Effector memory CD4-positive, alpha-beta T cell (primary cell): ENCODE data around the gene NUFIP1.
"Not testable (repeated sequence)": the region's sequence is repeated elsewhere in the genome, so short reads cannot be mapped to it uniquely, and the experiment has no call there.

Source experiments
- DNase-seq, 3 donors: peaks; one replicate each; pipeline ENCODE4 v3.0.0-alpha.2; 2020
- H3K27ac ChIP-seq: 2 replicates; pipeline ENCODE4 v1.7.0; 2013; ENCODE audit warnings: mild to moderate bottlenecking, low read length, moderate library complexity; ENCODE audit not compliant: insufficient read depth, poor library complexity, severe bottlenecking
- H3K27me3 ChIP-seq: replicated peaks from 2 replicates; pipeline ENCODE4 v1.7.0; 2013; ENCODE audit warnings: mild to moderate bottlenecking, low read length; ENCODE audit not compliant: insufficient read depth, control insufficient read depth, poor library complexity, severe bottlenecking
- H3K36me3 ChIP-seq: 2 replicates; pipeline ENCODE4 v1.7.0; 2013; ENCODE audit warnings: mild to moderate bottlenecking, low read length, moderate library complexity; ENCODE audit not compliant: control insufficient read depth, insufficient read depth
- H3K4me1 ChIP-seq: 2 replicates; pipeline ENCODE4 v1.7.0; 2013; ENCODE audit warnings: low read length, mild to moderate bottlenecking; ENCODE audit not compliant: control insufficient read depth, insufficient read depth, poor library complexity, severe bottlenecking
- H3K4me3 ChIP-seq: 2 replicates; pipeline ENCODE4 v1.7.0; 2013; ENCODE audit warnings: low read length, low read depth, mild to moderate bottlenecking; ENCODE audit not compliant: insufficient read depth, poor library complexity, severe bottlenecking
- H3K9me3 ChIP-seq: 2 replicates; pipeline ENCODE4 v1.7.0; 2013; ENCODE audit warnings: mild to moderate bottlenecking, low read length, moderate library complexity; ENCODE audit not compliant: control insufficient read depth

Gene NUFIP1

DNA sequence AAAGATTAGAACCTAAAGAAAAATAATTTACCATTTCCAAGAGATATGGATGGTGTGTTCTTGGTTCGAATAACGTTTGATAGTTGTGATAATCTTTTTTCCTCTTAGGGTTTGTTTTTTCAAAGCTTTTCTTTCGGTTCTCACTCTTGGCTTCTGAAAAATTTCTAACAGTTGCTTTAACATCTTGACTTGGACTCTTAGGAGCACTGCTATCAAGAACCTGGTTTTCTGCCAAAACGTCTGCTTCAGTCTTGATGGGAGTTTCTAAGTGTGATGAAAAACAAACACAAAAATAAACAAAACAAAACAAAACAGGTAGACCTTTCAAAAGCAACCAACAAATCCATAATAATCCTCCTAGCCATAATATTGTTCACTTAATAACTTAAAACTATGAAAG is 45.9 kb downstream of the NUFIP1 start:
- not testable (repeated sequence) for DNase-seq, H3K9me3 ChIP-seq, H3K27ac ChIP-seq, H3K4me1 ChIP-seq, H3K27me3 ChIP-seq, H3K36me3 ChIP-seq, H3K4me3 ChIP-seq

DNA sequence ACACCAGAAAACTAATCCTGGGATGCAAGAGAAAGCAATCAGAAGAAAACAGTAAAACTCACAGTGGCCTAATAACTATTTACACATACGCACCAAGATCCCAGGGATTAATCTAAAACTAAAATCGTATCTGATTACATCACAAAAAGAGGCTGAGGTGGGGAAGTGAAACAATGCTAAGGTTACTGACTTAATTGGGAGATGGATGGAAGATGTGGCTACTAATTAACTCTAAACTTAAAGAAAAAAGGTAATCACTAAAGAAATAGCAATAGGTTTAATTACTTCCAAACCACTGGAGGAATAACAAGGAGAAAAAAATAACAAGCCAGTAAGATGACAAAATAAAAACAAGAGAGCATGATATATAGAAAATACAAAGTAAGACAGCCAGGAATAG is 50.4 kb downstream of the NUFIP1 start:
- Histone ChIP-seq H3K27ac (no peak overlapping the region), H3K27me3 (no peaks in the 10 kb centered on the region), H3K9me3 (no peaks in the 10 kb centered on the region), H3K36me3 (no peaks in the 10 kb centered on the region), H3K4me3 (no peak overlapping the region), H3K4me1 (no peaks in the 10 kb centered on the region)
- no peak for DNase-seq

DNA sequence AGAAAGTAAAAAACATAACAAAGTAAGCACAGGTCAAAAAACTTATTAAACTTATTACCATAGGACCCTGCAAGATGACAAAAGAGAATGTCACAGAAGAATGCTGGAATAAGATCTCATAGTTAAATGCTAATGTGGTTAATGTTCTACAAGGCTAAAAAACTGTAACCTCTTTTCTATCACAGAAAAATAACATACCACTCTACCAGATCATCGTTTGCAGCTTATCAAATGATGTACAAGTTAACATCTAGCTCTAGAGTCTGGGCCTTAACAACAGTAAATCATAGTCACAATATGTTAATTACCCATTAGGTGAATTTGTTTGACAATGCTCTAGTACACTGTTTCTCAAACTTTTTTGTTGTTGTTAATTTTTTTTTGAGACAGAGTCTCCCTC is 53.0 kb downstream of the NUFIP1 start:
- H3K4me3 ChIP-seq: no peak overlapping the region
- H3K27ac ChIP-seq: no peak overlapping the region
- no peak for DNase-seq
- no peaks in the 10 kb centered on the region for H3K9me3 ChIP-seq
- no peaks in the 10 kb centered on the region for H3K36me3 ChIP-seq
- no peaks in the 10 kb centered on the region for H3K27me3 ChIP-seq
- H3K4me1 ChIP-seq: no peaks in the 10 kb centered on the region

DNA sequence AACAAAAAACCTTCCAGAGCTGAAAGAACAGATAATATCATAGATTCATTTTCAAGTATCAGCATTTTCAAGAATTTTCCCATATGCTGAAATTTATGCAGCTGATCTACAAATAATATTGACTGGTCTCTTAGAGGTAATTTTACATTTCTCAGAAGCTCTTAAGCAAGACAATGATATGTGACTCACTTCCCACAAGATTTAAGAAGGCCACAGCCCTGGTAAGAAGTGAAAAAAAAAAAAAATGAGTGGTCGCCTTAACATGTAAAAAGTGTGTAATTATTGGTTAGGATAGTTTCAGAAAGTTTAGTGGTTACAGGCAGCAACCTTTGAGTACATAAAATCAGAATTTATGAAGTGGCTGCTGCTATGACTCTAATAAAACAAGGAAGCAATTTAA is 54.5 kb downstream of the NUFIP1 start:
- DNase-seq: no peak
- Histone ChIP-seq H3K4me1 (no peaks in the 10 kb centered on the region), H3K27ac (no peak overlapping the region)

DNA sequence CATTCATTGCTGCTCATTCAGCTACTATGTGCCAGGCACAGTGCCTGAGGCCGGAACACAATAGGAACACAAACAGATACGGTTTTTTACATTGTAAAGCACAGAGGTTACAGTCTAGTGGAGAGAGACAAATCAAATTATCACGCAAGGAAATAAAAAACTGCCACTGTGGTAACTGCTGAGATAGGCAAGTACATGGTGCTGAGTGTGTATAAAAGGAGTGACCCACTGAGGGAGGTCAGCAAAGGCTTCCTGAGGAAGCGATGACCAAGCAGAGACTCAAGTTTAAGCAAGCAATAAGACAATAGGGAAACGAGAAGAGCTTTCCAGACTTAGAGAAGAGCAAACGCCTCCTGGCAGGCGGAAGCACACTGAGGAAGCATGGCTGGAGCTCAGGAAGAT is 56.4 kb downstream of the NUFIP1 start:
- DNase-seq: no peak
- H3K27me3 ChIP-seq: no peaks in the 10 kb centered on the region
- H3K4me3 ChIP-seq: no peak overlapping the region

More for the DNA sequence above, 54.5 kb downstream of the NUFIP1 start:
- Histone ChIP-seq H3K36me3 (no peaks in the 10 kb centered on the region), H3K4me3 (no peak overlapping the region), H3K9me3 (no peaks in the 10 kb centered on the region), H3K27me3 (no peaks in the 10 kb centered on the region)

DNA sequence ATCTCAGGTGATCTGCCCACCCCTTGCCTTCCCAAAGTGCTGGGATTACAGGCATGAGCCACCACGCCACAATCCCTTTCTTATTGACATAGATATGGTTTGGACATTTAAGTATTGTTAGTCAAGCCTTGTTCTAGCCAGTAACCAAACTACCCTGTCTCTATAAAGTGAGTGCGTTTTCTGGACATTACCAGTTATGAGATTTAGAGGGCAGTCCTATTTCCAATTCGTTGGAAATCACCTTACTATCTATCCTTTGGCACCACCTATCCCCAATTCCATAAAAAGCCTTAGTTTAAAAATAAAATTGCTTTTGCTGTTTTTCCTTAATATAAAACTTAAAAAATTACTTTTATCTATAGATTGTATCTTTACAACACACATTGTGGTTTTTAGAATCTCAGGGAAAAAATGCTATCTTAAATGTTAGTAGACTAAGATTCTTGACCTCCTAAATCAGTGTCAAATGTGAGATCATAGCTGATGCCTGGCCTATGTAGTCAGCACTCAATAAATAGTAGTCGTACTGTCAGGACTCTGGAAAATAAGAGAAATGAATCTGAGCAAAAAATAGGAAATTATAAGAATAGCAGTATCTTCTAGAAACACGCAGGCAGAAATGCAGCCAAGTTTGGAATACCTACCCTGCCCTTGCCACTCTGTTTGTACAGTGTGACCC is 57.0 kb downstream of the NUFIP1 start:
- DNase-seq: no peak
- no peaks in the 10 kb centered on the region for H3K4me1 ChIP-seq

More for the DNA sequence above, 56.4 kb downstream of the NUFIP1 start:
- Histone ChIP-seq H3K9me3 (no peaks in the 10 kb centered on the region), H3K36me3 (no peaks in the 10 kb centered on the region), H3K27ac (no peak overlapping the region), H3K4me1 (no peaks in the 10 kb centered on the region)

DNA sequence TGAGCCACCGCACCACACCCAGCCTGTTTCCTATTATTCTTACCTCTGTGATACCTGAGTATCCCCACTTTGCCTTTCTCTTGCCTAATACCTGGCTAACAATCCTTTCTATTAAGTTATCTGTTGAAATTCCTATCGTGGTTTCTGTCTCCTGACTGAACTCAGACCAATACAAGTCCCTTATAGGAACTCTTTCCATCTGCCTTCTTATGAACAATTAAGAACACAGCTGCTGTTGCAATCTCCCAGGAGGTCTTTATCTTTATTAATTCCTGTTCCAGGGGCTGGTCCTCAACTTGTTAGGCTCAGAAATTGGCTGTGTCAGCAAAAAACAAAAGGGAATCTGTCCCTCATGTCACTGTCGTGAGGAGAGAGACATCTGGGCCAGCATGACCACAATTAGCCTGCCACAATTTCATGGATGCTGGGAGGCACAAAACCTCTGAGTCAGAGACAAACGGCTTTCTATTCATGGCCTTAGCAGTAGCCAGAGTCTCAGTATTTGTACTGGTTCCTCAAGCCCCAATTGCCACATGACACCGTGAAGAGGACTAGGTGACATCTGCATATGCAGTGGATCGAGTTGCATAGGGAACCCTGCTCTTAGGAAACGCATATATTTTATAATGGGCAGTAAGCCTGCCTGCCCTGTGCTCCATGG is 58.2 kb downstream of the NUFIP1 start:
- Histone ChIP-seq H3K36me3 (no peaks in the 10 kb centered on the region), H3K4me3 (no peak overlapping the region), H3K4me1 (no peaks in the 10 kb centered on the region), H3K27ac (no peak overlapping the region), H3K9me3 (no peaks in the 10 kb centered on the region), H3K27me3 (no peaks in the 10 kb centered on the region)
- no peak for DNase-seq

More for the DNA sequence above, 57.0 kb downstream of the NUFIP1 start:
- no peaks in the 10 kb centered on the region for H3K27me3 ChIP-seq
- no peaks in the 10 kb centered on the region for H3K36me3 ChIP-seq
- no peak overlapping the region for H3K4me3 ChIP-seq
- H3K27ac ChIP-seq: no peak overlapping the region
- no peaks in the 10 kb centered on the region for H3K9me3 ChIP-seq

DNA sequence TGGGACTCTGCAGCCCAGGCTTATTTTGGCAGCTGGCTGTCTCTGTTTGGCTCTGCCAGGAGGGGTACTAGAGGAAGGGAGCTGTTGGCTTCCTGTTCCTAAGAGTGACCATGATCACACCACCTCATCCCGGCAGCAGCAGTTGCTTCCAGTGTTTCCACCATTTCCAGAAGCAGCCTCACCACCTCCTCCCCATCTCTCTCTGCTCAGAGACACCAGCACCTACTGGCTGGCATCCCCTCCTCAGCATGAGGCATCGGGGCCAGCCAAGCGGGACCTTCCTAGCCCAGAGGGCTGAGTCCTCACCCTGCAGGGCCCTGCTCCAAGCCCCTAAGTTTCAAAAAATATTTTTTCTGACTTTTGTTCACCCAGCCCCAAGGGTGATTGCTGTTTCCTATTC is 59.0 kb downstream of the NUFIP1 start:
- Histone ChIP-seq H3K27ac (no peak overlapping the region), H3K9me3 (no peaks in the 10 kb centered on the region), H3K27me3 (no peaks in the 10 kb centered on the region), H3K4me1 (no peaks in the 10 kb centered on the region), H3K4me3 (no peak overlapping the region), H3K36me3 (no peaks in the 10 kb centered on the region)
- DNase-seq: no peak

DNA sequence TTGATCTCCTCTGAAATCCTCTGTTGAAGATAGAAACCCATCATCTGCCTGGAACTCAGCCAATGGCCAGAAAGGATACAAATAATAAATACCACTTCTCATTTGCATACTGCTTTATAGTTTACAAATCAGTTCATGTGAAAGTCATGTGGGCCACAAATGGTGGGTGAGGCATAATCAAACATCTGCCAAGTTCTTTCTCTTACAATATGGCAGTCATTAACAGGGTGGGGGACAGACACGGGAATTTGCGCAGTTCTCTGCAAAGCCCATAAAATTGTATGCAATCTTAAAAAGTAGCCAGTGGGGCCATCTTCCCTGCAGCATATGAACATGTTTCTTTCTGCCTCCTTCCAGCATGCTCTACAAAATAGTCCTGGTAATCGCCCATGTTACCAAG is 59.6 kb downstream of the NUFIP1 start:
- Histone ChIP-seq H3K36me3 (no peaks in the 10 kb centered on the region), H3K9me3 (no peaks in the 10 kb centered on the region), H3K27ac (no peak overlapping the region), H3K4me1 (no peaks in the 10 kb centered on the region), H3K4me3 (no peak overlapping the region), H3K27me3 (no peaks in the 10 kb centered on the region)
- no peak for DNase-seq

DNA sequence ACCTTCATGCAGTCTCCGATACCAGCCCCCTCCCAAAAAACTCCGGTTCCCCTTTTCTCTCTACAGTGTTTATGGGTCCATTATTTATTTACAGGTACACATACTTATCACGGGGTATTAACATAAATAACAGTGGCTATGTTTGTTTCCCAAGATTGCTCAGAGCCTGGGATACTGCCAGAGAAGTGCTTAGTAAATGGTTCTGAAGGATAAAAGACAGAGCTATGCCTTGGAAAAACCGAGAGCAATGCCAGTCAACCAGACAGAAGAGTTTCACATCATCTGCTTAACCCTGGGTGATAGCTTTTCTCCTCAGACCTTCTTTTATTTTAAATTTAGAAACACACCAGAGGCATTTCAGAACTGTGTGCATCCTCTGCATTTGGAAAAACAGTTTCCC is 61.3 kb downstream of the NUFIP1 start:
- H3K36me3 ChIP-seq: no peaks in the 10 kb centered on the region
- no peak overlapping the region for H3K4me3 ChIP-seq
- DNase-seq: no peak
- no peaks in the 10 kb centered on the region for H3K4me1 ChIP-seq
- no peaks in the 10 kb centered on the region for H3K27me3 ChIP-seq
- no peak overlapping the region for H3K27ac ChIP-seq
- no peaks in the 10 kb centered on the region for H3K9me3 ChIP-seq
